Muscle of back (tissue), 11 donors: Measurements from ENCODE around the gene SDC4. TPM values are rescaled to one million over a fixed set of nuclear protein-coding genes. Genes with fewer than 3 reads are reported as not detected.
A peak's percentile ranks its signal among the peaks of the same experiment; 100 is the strongest.

Experiments used
- DNase-seq, 3 donors: peaks; one replicate each; pipeline versions ENCODE4 v3.0.0 to v3.0.0-alpha.2; 2013
- polyA plus RNA-seq, 10 donors: library from polyadenylated mRNA; unstranded; fragments of 120-200 nt; gene quantifications; one replicate each; pipeline ENCODE4 v1.2.1, GENCODE V29; 2013; ENCODE audit not compliant: insufficient read length in 10 of 10

Gene SDC4
- polyA plus RNA-seq, 10 donors = 4.6 to 15.3 (median 7.7) TPM

- peak in 1 of 3 donors; percentile 66 for DNase-seq
These were observed 3.9 kb downstream of the SDC4 start for GRCh38 chr20:45344168-45344860.

- no peak for DNase-seq
These were observed 4.6 kb downstream of the SDC4 start for GRCh38 chr20:45343532-45344167.

GRCh38 chr20:45342855-45343531, 5.2 kb downstream of the SDC4 start:
- no peak for DNase-seq

- DNase-seq = peak in 1 of 3 donors; percentile 37
These were observed 6.0 kb downstream of the SDC4 start for GRCh38 chr20:45341939-45342854.

- no peak for DNase-seq
These were observed 6.7 kb downstream of the SDC4 start for GRCh38 chr20:45341579-45341938.

- DNase-seq = no peak
These were observed 7.3 kb downstream of the SDC4 start for GRCh38 chr20:45340951-45341350.

GRCh38 chr20:45340236-45340847, 7.9 kb downstream of the SDC4 start:
- DNase-seq = no peak

GRCh38 chr20:45339799-45340198, 8.4 kb downstream of the SDC4 start:
- DNase-seq = no peak

GRCh38 chr20:45339084-45339483, 9.1 kb downstream of the SDC4 start:
- DNase-seq = no peak

- no peak for DNase-seq
These were observed 9.8 kb downstream of the SDC4 start for GRCh38 chr20:45338121-45339030.

GRCh38 chr20:45337367-45338120, 10.7 kb downstream of the SDC4 start:
- DNase-seq = peak in 1 of 3 donors; percentile 76

- DNase-seq = no peak
These were observed 11.5 kb downstream of the SDC4 start for GRCh38 chr20:45336530-45337366.

- DNase-seq = no peak
These were observed 17.7 kb downstream of the SDC4 start for GRCh38 chr20:45330476-45330875.

- DNase-seq = no peak
These were observed 18.5 kb downstream of the SDC4 start for GRCh38 chr20:45329497-45330319.

GRCh38 chr20:45328451-45328850, 19.8 kb downstream of the SDC4 start:
- no peak for DNase-seq

- no peak for DNase-seq
These were observed 22.9 kb downstream of the SDC4 start for GRCh38 chr20:45325371-45325770.

- no peak for DNase-seq
These were observed 24.5 kb downstream of the SDC4 start for GRCh38 chr20:45323731-45324130.

GRCh38 chr20:45322952-45323383, 25.3 kb downstream of the SDC4 start:
- DNase-seq = peak in 2 of 3 donors; percentile 31 to 41
